Measurements from ENCODE around the gene RPTOR.

Gene RPTOR

DNA sequence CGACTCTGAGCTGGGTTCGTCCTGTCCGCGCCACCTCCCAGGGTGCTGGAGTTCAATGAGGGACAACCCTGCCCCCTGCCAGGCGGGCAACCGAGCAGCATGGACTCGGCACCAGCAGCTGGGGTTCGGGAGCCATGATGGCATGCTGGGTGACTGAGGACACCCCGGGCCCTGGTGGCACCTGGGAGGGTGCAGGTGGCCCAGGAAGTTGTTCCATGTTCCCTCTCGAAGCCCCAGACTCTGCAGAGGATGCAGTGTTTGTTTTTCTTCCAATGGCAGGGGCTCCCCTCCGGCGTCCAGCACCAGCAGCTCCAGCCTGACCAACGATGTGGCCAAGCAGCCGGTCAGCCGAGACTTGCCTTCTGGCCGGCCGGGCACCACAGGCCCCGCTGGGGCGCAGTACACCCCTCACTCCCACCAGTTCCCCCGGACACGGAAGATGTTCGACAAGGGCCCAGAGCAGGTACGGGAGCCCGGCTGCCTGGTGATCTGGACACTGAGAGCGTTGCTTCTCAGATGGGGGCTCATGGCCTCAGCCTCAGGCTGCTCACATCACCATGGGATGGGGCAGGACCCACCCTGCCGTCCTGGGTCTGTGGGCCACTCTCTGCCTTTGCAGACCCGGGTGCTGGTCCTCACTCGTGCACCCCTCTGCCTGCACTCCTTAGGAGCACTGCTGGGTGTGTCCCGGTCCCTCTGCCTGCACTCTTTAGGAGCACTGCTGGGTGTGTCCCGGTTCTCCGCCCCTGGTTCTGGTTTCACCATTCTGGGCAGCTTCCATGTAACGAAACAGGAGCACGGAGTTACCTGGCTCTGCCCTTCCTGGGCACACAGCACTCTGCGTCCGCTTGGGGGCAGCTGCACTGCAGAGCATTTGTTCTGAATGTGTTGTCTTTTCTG is 378.8 kb downstream of the RPTOR start:
- peaks cover 8 to 52% (median 39%) of the 10 kb centered on the region in 11 experiments; a peak in 21 of 22 replicates for H3K36me3 ChIP-seq
- peaks cover 38 to 88% (median 60%) of the 10 kb centered on the region in 11 experiments; a peak in 21 of 22 replicates for H3K27me3 ChIP-seq
- H3K9me3 ChIP-seq (replicated peaks in 1 of 11) = no peaks in the 10 kb centered on the region
- peaks cover 34 to 81% (median 60%) of the 10 kb centered on the region in 10 experiments for H3K4me1 ChIP-seq
- peaks cover 8 to 96% (median 68%) of the 10 kb centered on the region in 11 experiments; a peak in 20 of 22 replicates for H4K20me1 ChIP-seq
- H3K9ac ChIP-seq = no peak overlapping the region
- TF ChIP-seq Cebpa-rat (IDR thresholded peaks at IDR 0.05) = no peak
- H3K27ac ChIP-seq = no peak overlapping the region
- peak overlapping the region in 8 of 11 experiments; percentile 73 to 94 (median 88); a peak in 14 of 22 replicates for H3K4me2 ChIP-seq
- no peak overlapping the region for H3K4me3 ChIP-seq

GRCh38 chr17:80924111-80924806 is 379.6 kb downstream of the RPTOR start:
- peak overlapping the region; percentile 52 to 94 (median 82) for H3K4me2 ChIP-seq
- H3K9me3 ChIP-seq (replicated peaks in 1 of 11) = no peaks in the 10 kb centered on the region
- no peak for TF ChIP-seq Cebpa-rat (IDR thresholded peaks at IDR 0.05)
- H3K4me1 ChIP-seq = peaks cover 39 to 89% (median 68%) of the 10 kb centered on the region in 10 experiments
- peaks cover 4 to 46% (median 31%) of the 10 kb centered on the region in 11 experiments; a peak in 20 of 22 replicates for H3K36me3 ChIP-seq
- H3K9ac ChIP-seq = peak overlapping the region in 2 of 11 experiments; percentile 44 to 52; a peak in 3 of 22 replicates
- peaks cover 40 to 91% (median 64%) of the 10 kb centered on the region in 11 experiments; a peak in 21 of 22 replicates for H3K27me3 ChIP-seq
- H4K20me1 ChIP-seq = peaks cover 8 to 88% (median 68%) of the 10 kb centered on the region in 11 experiments; a peak in 20 of 22 replicates
- no peak overlapping the region; a peak in 1 of 20 replicates for H3K4me3 ChIP-seq
- H3K27ac ChIP-seq = peak overlapping the region in 1 of 11 experiments; percentile 52; a peak in 1 of 22 replicates

GRCh38 chr17:80924807-80925610 is 380.4 kb downstream of the RPTOR start:
- no peak for TF ChIP-seq Cebpa-rat (IDR thresholded peaks at IDR 0.05)
- H3K36me3 ChIP-seq = peaks cover 4 to 39% (median 28%) of the 10 kb centered on the region in 11 experiments; a peak in 20 of 22 replicates

GRCh38 chr17:80925688-80926335 is 381.2 kb downstream of the RPTOR start:
- Histone ChIP-seq H3K27ac (0 out of 22 replicates have a peak overlapping the region, but pooled peaks of 1 of the 11 experiments have one; percentile 52), H3K4me1 (peaks cover 54 to 100% (median 81%) of the 10 kb centered on the region in 10 experiments), H3K36me3 (peaks cover 4 to 36% (median 26%) of the 10 kb centered on the region in 11 experiments; a peak in 19 of 22 replicates), H3K4me2 (peak overlapping the region; percentile 52 to 94 (median 82)), H3K9ac (peak overlapping the region in 4 of 11 experiments; percentile 44 to 53 (median 50); a peak in 6 of 22 replicates), H4K20me1 (peaks cover 8 to 85% (median 61%) of the 10 kb centered on the region in 11 experiments; a peak in 20 of 22 replicates), H3K9me3 (replicated peaks in 1 of 11) (no peaks in the 10 kb centered on the region), H3K27me3 (peaks cover 30 to 83% (median 58%) of the 10 kb centered on the region in 11 experiments; a peak in 21 of 22 replicates), H3K4me3 (0 out of 20 replicates have a peak overlapping the region, but pooled peaks of 1 of the 10 experiments have one; percentile 6)
- TF ChIP-seq Cebpa-rat (IDR thresholded peaks at IDR 0.05) = no peak

More at GRCh38 chr17:80924807-80925610, 380.4 kb downstream of the RPTOR start:
- Histone ChIP-seq H4K20me1 (peaks cover 8 to 85% (median 66%) of the 10 kb centered on the region in 11 experiments; a peak in 20 of 22 replicates), H3K9me3 (replicated peaks in 1 of 11) (no peaks in the 10 kb centered on the region), H3K27me3 (peaks cover 38 to 86% (median 62%) of the 10 kb centered on the region in 11 experiments; a peak in 21 of 22 replicates), H3K4me2 (peak overlapping the region; percentile 52 to 94 (median 82)), H3K4me3 (0 out of 20 replicates have a peak overlapping the region, but pooled peaks of 2 of the 10 experiments have one; percentile 6 to 7), H3K9ac (peak overlapping the region in 5 of 11 experiments; percentile 14 to 53 (median 47); a peak in 8 of 22 replicates), H3K4me1 (peaks cover 46 to 97% (median 75%) of the 10 kb centered on the region in 10 experiments), H3K27ac (peak overlapping the region in 4 of 11 experiments; percentile 16 to 52 (median 42); a peak in 6 of 22 replicates)

DNA sequence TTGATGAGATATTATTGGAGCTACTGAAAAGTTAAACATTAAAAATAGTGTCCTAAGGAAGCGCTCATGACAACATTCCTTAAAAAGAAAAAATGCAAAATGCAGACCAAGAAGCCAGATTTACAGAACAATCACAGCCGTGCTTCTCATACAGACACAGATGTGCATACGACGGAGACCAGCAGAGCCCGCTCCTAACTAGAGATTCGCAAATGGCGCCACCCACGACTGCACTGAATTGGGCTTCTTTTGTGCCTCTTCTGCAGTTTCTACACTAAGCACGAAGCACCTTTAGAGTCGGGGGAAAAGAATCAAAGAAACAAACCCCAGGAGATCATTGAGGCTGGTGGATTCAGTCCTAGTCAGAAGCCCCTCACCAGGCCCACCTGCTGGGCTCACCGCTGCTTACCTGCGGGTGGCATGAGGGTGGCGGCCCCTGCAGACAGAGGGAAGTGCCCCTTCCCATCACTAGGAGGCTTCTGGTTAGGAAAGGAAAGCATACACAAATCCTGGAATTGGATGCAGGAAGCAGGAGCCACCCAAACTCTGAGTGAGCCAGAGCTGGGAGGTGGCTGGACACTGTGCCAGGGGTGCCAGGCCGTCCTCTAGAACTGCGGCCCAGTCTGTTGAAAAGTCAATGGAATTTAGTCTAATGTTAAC is 382.1 kb downstream of the RPTOR start:
- H3K4me1 ChIP-seq = peaks cover 55 to 99% (median 84%) of the 10 kb centered on the region in 10 experiments
- peaks cover 23 to 83% (median 60%) of the 10 kb centered on the region in 11 experiments; a peak in 21 of 22 replicates for H3K27me3 ChIP-seq
- H4K20me1 ChIP-seq = peaks cover 8 to 84% (median 58%) of the 10 kb centered on the region in 11 experiments; a peak in 20 of 22 replicates
- TF ChIP-seq Cebpa-rat (IDR thresholded peaks at IDR 0.05) = no peak
- H3K9me3 ChIP-seq (replicated peaks in 1 of 11) = no peaks in the 10 kb centered on the region
- H3K27ac ChIP-seq = no peak overlapping the region
- H3K9ac ChIP-seq = no peak overlapping the region
- peaks cover 4 to 35% (median 27%) of the 10 kb centered on the region in 11 experiments; a peak in 19 of 22 replicates for H3K36me3 ChIP-seq
- H3K4me3 ChIP-seq = no peak overlapping the region
- peak overlapping the region in 10 of 11 experiments; percentile 51 to 94 (median 84); a peak in 18 of 22 replicates for H3K4me2 ChIP-seq

GRCh38 chr17:80927791-80928216 is 383.2 kb downstream of the RPTOR start:
- H3K36me3 ChIP-seq = peaks cover 4 to 36% (median 16%) of the 10 kb centered on the region in 11 experiments; a peak in 18 of 22 replicates
- peaks cover 30 to 80% (median 63%) of the 10 kb centered on the region in 11 experiments for H3K27me3 ChIP-seq
- no peak overlapping the region for H3K9ac ChIP-seq
- no peak overlapping the region for H3K27ac ChIP-seq
- H3K4me2 ChIP-seq = peak overlapping the region in 10 of 11 experiments; percentile 33 to 94 (median 84); a peak in 19 of 22 replicates
- peaks cover 8 to 73% (median 52%) of the 10 kb centered on the region in 11 experiments; a peak in 20 of 22 replicates for H4K20me1 ChIP-seq
- no peak overlapping the region for H3K4me3 ChIP-seq
- no peak for TF ChIP-seq Cebpa-rat (IDR thresholded peaks at IDR 0.05)
- peaks cover 55 to 88% (median 83%) of the 10 kb centered on the region in 10 experiments for H3K4me1 ChIP-seq
- no peaks in the 10 kb centered on the region for H3K9me3 ChIP-seq (replicated peaks in 1 of 11)

Measured in BLaER1 treated with 17β-estradiol and CSF1 and Interleukin-3, amounts not matched to agents 10 nM and 100 nM (cell line).